ENCODE data around the gene ARPC1A.
"Not testable (repeated sequence)": the region's sequence is repeated elsewhere in the genome, so short reads cannot be mapped to it uniquely, and the experiment has no call there.

The ARPC1A gene

DNA sequence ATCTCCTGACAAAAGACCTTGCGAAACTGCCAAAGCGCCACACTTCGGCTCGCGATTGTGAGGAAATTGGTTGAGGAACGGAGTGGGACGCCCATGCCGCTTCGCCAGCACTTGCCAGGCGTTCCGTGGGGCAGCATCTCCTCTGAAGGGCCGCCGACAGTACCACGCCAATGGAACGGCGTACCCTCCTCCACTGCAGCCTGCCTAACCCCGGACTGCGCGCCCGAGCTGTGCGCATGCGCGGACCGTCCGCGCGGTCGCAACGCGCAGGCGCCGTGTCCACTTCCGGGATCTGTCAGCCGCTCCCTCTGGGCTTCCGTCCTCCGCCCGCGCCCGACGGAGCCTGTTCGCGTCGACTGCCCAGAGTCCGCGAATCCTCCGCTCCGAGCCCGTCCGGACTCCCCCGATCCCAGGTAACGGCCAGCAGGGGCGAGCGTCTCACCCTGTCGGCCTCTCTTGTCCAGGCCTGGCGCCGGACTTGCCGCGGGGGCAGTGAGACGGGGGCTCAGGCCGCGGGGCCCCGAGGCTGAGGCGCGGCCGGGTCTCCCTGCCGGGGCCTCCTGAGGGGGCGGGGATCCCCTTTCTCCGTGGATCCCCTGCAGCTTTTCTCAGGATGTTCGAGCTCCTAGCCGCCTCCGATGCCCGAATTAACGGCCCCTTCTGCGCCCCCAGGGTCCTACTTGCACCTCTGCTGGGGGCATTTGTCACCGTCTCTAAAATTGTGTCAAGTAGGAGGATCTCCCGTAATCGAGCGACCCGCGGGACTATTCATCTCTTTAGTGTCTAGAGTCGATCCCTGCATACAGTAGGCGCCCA is at the start of gene ARPC1A:
Gene ARPC1A, plus strand, starts transcription at position 307 of the 816 bp plus-strand sequence. CDS start 7,456 bp downstream, outside the sequence.
- TF ChIP-seq, protein P1, sequence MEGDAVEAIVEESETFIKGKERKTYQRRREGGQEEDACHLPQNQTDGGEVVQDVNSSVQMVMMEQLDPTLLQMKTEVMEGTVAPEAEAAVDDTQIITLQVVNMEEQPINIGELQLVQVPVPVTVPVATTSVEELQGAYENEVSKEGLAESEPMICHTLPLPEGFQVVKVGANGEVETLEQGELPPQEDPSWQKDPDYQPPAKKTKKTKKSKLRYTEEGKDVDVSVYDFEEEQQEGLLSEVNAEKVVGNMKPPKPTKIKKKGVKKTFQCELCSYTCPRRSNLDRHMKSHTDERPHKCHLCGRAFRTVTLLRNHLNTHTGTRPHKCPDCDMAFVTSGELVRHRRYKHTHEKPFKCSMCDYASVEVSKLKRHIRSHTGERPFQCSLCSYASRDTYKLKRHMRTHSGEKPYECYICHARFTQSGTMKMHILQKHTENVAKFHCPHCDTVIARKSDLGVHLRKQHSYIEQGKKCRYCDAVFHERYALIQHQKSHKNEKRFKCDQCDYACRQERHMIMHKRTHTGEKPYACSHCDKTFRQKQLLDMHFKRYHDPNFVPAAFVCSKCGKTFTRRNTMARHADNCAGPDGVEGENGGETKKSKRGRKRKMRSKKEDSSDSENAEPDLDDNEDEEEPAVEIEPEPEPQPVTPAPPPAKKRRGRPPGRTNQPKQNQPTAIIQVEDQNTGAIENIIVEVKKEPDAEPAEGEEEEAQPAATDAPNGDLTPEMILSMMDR (IDR thresholded peaks at IDR 0.05; ENCODE audit: borderline replicate concordance, insufficient read depth, low read depth, low read length), result no peak
- H3K4me3 ChIP-seq (ENCODE audit: low read depth, low read length), result peak within 1 kb of the TSS; percentile 98

GRCh38 chr7:99278180-99278579 is 47.5 kb upstream of the ARPC1A start:
- TF ChIP-seq, protein P1 (IDR thresholded peaks at IDR 0.05; ENCODE audit: borderline replicate concordance, insufficient read depth, low read depth, low read length), result no peak
- no peak overlapping the region for H3K4me3 ChIP-seq (ENCODE audit: low read depth, low read length)

DNA sequence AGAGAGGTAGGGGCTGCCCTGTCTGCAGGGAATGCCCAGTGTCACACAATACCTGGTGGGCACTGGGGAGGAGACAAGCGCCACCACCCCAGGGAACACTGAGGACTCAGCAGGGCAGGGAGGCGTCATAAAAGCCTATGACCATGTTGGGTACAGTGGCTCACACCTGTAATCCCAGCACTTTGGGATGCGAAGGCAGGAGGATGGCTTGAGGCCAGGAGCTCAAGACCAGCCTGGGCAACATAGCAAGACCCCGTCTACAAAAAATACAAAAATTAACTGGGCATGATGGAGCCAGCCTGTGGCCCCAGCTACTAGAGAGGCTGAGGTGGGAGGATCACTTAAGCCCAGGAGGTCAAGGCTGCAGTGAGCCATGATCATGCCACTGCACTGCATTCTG is 41.5 kb upstream of the ARPC1A start:
- H3K4me3 ChIP-seq (ENCODE audit: low read depth, low read length), result not testable (repeated sequence)

GRCh38 chr7:99287779-99288534 is 37.7 kb upstream of the ARPC1A start:
- no peak overlapping the region for H3K4me3 ChIP-seq (ENCODE audit: low read depth, low read length)
- TF ChIP-seq, protein P1 (IDR thresholded peaks at IDR 0.05; ENCODE audit: borderline replicate concordance, insufficient read depth, low read depth, low read length), result no peak

DNA sequence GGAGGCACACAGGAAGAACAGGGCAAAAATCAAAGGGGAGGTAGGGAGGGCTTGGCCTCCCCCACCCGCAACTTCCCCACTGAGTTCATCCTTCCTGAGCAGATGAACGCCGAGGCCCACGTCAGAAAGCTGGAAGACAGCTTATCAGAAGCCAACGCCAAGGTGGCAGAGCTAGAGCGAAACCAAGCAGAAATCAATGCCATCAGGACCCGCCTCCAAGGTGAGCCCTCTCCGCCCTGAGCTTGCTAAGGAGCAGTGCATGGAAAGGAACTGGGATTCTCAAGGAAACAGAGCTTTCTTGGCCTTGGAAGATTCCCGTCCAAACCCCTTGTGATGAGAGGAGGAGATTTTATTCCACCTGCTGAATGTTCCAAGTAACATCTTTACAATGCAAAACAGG is 36.5 kb upstream of the ARPC1A start:
- H3K4me3 ChIP-seq (ENCODE audit: low read depth, low read length), result no peak overlapping the region
- TF ChIP-seq, protein P1 (IDR thresholded peaks at IDR 0.05; ENCODE audit: borderline replicate concordance, insufficient read depth, low read depth, low read length), result no peak

DNA sequence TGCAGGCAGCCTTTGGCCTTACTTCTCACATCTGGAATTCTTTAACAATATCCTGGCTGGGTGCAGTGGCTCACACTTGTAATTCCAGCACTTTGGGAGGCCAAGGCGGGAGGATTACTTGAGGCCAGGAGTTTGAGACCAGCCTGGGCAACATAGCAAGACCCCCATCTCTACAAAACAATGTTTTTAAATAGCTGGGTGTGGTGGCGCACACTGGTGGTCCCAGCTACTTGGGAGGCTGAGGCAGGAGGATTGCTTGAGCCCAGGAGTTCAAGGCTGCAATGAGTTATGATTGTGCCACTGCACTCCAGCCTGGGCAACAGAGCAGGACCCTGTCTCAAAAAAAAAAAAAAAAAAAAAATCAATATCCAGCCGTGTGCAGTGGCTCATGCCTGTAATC is 35.5 kb upstream of the ARPC1A start:
- not testable (repeated sequence) for H3K4me3 ChIP-seq (ENCODE audit: low read depth, low read length)

DNA sequence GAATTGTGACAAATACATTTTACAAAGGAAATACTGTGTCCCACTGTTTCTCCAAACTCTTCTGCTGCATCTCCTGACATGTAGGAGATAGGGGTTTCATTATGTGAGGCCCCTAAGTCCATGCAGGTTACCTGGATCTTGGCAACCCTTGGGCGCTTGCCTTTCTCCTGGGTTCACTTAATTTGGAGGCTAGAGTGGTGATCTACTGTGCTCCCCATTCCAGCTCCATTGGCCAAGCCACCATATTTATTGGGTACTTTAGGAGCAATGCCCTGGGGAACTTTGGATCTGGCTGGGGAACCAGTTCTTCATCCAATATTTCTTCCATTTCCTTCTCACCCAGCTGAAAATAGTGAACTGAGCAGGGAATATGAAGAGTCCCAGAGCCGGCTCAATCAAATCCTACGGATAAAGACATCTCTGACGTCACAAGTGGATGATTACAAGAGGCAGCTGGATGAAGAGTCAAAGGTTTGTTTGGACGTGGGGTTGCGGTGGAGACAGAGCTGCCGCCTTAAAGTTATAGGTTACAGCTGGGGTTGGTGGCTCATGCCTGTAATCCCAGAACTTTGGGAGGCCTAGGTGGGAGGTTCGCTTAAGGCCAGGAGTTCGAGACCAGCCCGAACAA is 34.6 kb upstream of the ARPC1A start:
- TF ChIP-seq, protein P1 (IDR thresholded peaks at IDR 0.05; ENCODE audit: borderline replicate concordance, insufficient read depth, low read depth, low read length), result no peak
- no peak overlapping the region for H3K4me3 ChIP-seq (ENCODE audit: low read depth, low read length)

DNA sequence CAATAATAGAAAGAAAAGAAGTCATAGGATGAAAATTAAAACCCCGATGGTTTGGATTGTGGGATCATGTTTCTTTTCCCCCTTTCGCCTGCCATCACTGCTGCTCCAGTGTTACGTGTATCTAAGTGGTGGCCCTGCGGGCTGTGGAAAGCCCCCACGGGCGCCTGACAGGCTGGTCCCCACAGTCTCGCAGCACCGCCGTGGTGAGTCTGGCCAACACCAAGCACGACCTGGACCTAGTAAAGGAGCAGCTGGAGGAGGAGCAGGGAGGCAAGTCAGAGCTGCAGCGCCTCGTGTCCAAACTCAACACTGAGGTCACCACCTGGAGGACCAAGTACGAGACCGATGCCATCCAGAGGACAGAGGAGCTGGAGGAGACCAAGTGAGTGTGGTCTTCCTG is 33.6 kb upstream of the ARPC1A start:
- TF ChIP-seq, protein P1 (IDR thresholded peaks at IDR 0.05; ENCODE audit: borderline replicate concordance, insufficient read depth, low read depth, low read length), result no peak
- no peak overlapping the region for H3K4me3 ChIP-seq (ENCODE audit: low read depth, low read length)

Measured in GM12875 (cell line).